HPDE6-E6E7 (cell line): ENCODE measurements around the gene ATP10A.
"Not testable (repeated sequence)": the region's sequence is repeated elsewhere in the genome, so short reads cannot be mapped to it uniquely, and the experiment has no call there.

Experiments
- DNase-seq: peaks from one replicate; pipeline ENCODE4 v3.0.0; 2011; ENCODE audit warnings: missing footprints; ENCODE audit errors: extremely low spot score

Gene ATP10A

DNA sequence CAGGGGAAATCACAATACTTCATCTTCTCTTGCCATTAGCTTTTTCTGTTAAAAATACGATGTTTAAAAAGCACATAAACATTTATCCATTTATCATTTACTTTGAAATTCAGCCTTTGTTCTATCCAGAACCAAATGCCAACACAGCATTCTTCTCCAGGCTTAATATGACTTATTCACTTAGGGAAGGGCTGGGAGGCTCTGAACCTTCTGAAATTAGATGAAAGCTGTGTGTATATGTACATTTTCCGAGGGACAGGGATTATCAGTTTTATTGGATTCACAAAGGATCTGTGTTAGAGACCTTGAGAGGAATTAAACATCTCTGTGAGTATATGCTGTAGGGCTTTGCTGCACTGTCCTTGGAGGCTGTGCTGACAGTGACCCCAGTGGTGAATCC lies 213.7 kb downstream of the ATP10A start:
- DNase-seq = no peak

DNA sequence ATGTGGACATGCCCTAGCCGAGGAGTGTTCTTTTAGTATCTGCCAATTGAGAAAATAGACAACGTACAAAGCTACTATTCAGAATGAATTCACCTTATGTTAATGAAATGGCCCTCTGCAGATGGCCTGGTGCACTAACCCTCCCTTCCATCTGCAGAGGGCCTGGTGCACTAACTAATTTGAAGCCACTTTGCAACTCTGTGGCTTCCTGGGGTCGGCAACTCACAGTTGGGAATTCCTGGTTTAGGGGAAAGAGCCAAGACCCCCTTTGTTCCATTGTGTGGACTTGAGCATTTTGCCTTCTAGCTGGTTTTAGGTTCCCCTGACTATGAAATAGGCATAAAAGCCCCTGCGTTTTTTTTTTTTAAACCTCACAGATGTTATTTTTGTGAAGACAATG lies 220.0 kb downstream of the ATP10A start:
- DNase-seq = no peak

DNA sequence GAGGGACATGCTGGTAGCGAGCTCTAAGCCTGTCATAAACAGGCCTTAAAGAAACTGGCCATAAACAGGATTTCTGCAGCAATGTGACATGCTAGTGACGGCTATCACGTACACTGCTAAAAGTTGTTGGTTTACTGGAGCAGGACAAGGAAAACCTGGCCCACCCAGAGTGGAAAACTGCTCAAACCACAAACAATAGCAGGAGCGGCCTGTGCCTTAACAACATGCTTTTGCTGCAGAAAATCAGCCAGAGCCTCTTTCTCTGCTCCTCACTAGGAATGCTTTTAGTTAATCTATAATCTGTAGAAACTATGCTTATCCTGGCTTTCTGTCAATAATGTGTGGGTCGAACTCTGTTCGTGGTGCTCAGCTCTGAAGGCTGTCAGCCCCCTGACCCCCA lies 221.4 kb downstream of the ATP10A start:
- no peak for DNase-seq

- DNase-seq = no peak
Measured at GRCh38 chr15:25641361-25641760, 221.8 kb downstream of the ATP10A start.

- not testable (repeated sequence) for DNase-seq
Measured at GRCh38 chr15:25640959-25641358, 222.2 kb downstream of the ATP10A start.

GRCh38 chr15:25640381-25640780 lies 222.7 kb downstream of the ATP10A start:
- no peak for DNase-seq

GRCh38 chr15:25636486-25636885 lies 226.6 kb downstream of the ATP10A start:
- not testable (repeated sequence) for DNase-seq

DNA sequence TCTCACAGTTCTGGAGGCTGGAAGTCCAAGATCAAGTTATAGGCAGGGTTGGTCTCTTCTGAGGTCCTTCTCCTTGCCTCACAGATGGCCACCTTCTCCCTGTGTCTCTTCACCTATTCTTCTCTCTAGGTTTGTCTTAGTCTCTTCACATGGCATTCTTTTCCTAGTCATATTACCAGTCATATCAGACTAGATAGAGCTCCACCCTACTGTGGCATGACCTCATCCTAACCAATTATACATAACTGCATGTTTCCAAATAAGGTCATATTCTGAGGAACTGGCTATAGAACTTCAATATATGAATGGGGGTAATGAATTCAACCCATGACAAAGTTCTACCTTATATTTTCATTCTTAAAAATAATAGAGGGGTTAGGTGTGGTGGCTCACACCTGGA lies 227.9 kb downstream of the ATP10A start:
- DNase-seq = no peak

DNA sequence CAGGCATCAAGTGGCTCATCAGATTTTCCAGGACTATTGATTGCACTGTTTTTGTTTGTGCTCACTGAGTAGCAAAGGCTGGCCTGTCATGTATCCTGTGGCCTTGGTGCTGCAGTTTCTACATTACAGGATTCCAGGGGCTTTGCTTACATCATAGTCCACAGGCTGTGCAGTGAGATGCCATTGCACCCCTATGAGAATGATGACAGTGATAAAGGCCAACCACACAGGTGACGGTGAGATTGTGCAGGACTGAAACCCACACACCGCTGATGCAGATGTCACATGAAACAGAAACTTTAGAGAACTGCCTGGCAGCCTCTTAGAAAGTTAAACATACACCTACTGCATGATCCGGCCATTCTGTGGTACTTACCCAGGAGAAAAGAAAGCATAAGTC lies 229.3 kb downstream of the ATP10A start:
- no peak for DNase-seq

DNA sequence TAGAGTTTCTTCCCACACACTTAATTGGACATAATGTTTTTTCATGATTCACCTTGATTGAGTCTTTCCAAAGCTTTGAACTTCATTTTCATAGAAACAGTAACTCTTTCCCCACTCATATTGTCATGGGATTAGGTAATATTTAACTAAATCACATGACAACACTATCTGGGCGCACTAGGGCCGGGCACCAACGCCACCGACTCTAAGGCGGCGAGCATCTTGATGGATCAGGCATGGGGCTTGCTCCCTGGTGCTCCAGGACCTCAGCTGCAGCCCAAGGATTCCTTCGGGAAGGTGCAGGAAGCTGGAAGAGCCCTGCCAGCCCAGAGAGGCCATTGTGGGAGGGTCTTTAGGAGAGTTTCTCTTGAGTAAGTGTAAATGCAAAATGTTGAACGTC lies 231.2 kb downstream of the ATP10A start:
- DNase-seq = no peak
